Activated CD8-positive, alpha-beta memory T cell treated with anti-CD3 and anti-CD28 coated beads, Interleukin-2, amount 50 U/mL, for 24 hours (primary cell): ENCODE measurements around the gene KCNH1.

Experiments used
- DNase-seq: peaks from one replicate; pipeline ENCODE4 v3.0.0-alpha.2; 2020; ENCODE audit errors: extremely low read depth

The KCNH1 gene

DNA sequence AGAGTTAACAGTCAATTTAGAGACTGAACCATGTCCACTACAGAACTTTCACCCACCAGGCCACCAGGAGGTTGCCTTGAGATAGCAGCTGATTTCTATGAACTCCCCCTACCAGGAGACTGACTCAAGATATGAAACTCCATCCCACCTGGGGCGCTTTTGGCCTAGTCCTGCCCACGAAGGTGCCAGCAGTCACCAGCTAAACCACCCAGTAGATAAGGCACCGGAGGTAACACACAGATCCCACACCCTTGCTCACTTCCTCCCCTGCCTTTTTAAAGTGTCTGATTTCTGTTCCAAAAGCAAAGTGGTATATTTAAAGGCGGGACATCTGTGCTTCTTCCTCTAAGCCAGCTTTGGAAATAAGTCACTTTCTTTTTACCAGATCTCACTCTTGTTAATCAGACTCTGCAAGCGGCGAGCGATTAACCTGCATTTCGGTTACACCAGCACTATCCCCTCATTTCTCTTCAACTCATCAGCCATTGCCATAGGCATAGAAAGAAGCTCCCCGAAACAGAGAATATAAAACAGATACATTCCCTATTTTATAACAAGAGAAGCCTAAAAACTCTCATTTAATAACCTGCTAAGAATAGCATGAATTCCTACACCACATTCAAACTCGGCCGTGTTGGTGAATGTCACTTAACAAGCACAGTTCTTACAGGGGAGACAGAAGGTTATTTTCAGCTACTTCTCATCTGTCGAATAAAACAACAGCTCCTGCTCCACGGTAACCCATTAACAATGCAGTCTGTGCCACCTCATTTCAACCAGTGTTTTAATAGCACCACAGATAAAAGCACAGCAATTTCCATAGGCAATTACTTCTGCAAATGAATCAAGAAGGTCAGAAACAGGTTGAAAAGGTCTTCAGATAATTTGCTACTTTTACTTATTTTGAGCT, 318.1 kb downstream of the KCNH1 start:
- no peak for DNase-seq

DNA sequence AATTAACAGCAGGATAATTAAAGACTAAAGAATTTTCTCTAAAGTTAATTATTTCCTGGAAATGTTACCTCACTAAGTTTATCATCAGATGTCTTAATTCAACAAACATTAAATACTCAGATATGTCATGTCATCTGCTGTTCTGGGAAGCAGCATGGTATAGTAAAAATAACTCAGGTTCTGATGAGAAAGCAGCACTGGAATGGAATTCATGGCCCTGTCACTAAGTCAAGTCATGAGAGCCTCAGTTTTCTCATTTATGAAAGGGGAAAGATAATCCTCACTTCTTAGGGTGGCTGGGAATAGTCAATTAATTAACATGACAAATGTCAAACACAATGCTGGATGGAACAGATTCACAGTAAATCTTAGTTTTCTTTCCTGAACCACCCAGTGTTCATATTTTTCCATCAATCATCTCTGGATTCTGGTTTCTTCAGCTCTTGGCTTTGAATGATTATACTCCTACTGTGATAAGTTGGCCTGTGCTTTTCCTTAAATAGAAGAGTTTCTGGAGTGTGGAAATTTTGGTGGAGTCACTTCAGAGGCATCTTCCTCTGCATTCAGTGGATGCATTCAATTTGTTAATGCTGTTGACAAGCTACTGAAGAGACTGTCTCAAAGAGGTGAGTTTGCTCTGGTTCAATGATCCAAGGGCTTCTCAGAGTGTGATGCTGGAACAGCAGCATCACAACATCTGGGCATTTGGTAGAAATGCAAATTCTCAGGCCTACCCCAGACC, 319.4 kb downstream of the KCNH1 start:
- no peak for DNase-seq

DNA sequence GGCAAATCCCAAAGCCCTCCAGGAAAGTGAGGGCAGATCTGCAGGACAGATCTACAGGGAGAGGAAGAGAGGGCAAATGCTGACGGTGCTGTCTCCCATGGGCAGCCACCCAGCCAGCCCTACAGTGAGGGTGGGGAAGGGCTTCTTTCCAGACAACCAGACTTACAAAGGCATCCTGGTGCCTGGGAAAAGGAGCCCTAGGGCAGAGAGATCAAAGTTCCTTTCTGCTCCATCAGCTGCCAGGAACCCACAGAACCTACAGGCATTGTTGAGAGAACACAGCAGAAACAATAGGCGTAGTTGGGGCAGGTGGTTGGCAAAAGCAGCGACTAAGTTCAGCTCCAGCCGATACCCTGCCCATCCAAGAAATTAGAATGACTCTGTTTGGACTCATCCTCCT, 332.4 kb downstream of the KCNH1 start:
- DNase-seq: no peak

DNA sequence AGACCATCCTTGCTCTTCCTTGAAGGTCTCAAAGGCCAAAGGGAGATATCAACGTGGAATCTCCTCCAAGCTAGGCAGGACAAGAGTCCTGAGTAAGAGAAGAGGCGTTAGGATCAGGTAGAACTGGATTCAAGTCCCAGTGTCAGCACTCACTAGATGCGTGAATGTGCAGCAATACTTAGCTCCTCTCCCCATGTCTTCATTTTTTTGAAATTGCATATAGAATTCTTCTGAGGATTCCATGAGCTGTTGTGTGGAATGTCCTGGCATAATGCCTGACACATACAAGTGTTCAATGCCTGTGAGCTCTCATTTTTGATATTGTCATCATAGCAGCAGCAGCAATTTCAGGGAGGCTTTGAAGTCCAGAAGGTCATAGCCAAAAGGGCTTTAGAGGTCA, 333.2 kb downstream of the KCNH1 start:
- no peak for DNase-seq

DNA sequence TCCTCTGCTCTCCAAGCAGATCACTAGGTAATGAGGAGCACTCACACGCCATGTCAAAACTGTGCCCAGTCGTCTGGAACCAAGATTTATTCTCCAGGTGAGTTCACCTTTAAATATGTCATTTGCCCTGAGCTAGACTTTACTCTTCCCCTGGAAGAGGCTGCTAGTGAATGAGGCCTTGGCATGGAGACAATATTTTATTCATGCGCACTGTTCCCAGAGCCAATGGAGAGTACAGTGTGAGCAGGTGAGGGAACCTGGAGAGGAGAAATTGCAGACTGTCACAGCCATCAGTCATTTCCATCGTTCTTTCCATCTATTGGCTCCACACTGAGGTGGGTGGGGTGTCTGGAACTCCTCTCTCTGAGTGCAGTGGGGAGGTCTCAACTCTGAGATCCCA, 333.6 kb downstream of the KCNH1 start:
- no peak for DNase-seq

DNA sequence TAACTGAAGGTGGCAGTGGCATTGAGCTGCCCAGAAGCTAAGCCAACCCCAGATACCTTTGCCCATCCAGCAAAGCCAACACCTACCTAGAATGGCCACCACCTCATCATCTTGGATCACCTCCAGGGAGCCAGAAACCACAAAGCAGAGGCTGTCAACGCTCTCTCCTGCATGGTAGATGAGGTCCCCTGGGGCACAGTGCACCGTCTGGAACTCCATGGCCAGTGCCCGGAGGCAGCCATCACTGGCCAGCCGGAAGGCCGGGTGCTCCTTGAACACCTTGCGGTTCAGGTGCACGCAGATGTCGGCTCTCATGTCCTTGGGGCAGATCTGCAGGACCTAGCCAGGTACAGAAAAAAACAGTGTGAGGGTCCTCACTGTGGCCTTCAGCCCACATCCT, 336.5 kb downstream of the KCNH1 start:
- no peak for DNase-seq

DNA sequence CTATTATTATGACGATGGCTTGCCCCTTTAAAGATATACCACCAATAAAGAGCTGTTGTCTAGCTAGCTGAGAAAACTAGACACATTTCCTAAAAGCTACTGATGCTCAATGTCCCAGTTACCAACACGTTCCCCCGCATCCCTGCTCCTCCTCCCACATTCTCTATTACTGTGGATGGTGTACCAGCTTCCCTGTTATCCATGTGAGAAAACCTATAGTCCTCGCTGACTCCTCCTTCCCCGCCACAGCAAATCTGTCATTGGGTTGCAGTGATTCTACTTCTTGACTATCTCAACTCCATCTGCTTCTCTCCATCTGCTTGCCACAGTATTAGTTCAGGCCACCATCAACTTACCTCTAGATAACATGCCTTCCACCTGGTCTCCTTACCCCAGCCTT, 337.5 kb downstream of the KCNH1 start:
- DNase-seq: no peak

DNA sequence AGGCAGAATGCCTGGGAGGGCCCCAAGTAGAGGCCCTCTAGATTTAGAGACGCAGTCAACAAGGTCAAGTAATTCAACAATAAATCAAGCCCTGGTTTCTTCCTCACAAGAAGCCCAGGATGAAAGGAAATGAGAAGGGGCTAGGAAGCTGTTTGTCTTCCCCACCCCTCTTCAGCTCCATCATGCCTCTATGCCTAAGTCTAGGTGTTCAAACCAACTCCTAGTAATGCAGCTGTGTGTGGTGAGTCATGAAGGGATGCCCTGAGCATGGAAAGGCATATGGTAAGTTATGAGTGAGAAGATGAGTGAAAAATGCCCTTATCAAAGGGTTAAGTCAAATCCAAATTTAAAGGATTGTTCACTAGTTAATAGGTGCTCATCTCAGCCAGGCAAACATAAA, 339.5 kb downstream of the KCNH1 start:
- DNase-seq: no peak

DNA sequence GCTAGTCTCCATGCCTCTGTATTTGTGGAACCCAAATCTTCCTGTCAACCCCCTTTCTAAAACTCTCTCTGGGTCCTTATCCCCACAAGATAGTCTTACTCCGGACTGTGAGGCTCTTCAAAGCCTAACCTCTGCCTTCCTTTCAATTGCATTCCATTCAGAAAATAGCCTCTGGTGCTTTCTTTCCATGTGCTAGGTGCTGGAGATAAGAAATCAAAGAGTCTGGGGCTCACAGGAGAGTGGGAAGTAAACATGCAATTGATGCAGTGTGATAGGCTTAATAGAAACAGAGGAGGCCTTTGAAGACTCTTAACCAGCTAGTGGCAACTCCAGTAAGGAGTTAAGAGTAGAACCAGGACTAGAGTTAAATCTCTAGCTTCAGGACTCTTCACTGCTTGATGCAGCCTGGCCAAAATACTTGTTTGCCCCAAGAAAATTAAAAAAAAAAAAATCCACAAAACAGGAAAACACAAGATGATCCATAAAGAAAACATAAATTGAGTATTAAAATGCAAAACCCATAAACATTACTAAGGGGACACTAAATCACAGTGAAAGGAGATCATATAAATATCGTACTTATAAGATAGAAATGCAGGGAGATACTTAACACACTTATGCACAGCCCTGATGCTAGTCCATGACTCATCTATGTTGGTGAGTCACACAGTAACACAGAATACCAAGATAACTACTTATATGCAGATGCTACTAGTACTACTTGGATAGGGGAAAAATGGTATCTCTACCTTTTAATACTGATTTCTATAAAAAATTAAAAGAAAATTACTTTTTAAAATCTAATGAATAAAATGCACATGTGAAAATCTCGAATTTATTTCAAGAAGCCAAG, 341.5 kb downstream of the KCNH1 start:
- no peak for DNase-seq

DNA sequence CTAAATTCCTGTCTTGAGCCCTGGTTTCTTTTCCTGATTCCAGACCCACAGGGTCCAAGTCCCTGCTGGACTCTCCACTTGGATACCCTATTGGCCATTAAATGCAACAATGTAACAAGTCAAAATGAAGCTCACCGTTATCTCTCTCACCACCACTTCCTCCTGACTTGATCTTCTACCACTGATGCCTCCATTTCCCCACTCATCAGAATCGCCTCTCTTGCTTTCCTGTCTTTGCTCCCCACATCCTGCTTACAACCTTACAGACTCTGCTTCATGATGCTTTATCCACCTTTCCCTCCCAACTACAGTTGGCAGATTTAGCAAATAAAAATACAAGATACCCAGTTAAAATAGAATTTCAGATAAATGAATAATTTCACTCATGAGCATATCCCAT, 343.8 kb downstream of the KCNH1 start:
- no peak for DNase-seq

DNA sequence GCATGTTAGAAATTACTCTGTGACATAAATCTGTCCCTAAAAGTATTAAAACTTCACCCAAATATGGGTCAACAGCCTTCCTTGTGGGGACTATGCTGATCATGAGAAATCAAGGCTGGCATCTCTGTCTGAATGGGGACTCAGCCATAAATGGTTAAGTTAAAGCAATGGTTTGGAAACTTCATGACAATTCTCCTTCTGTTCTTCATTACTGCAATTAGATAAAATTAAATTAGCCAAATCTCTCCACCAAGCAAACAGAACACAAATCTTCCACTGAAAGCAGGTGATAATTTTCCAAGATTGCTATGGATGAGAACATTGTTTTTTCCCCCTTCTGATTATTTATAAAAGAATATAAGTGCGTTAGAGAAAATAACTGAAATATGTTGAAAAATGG, 346.1 kb downstream of the KCNH1 start:
- DNase-seq: no peak

DNA sequence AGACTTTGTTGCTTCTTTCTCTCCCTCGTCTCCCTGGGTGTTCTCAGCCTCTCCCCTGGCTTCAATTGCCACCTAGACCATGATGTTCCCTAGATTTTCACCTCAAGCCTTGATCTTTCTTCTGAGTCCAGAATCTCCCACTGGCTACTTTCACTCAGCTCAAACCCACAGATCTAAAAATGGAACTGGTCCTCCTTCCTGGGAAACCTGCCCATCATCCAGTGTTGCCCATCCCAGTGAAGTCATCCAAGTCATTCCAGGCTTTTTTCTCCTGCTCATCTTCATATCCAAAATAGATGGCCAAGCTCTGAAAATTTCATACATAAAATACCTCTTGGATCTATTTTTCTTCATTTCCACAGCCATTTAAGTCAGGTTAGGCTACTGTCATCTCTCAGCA, 347.4 kb downstream of the KCNH1 start:
- no peak for DNase-seq

DNA sequence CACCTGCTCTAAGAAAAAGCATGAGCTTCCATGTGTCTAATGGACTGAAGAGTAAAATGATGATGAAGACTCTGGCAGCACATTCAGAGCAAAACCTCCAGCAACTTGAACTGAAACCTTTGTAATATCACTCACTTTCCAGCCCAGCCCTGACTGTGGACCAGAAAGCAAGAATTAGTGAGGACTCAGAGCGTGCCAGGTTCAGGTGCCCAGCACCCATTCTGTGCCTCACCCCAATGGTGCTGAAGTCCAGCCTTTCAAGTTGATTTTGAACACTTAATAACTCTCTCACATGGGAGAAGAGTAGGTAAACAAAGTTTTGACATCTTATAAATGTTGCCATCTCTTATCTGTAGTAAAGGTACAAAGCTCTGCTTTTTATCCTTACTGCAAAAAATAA, 350.0 kb downstream of the KCNH1 start:
- no peak for DNase-seq

DNA sequence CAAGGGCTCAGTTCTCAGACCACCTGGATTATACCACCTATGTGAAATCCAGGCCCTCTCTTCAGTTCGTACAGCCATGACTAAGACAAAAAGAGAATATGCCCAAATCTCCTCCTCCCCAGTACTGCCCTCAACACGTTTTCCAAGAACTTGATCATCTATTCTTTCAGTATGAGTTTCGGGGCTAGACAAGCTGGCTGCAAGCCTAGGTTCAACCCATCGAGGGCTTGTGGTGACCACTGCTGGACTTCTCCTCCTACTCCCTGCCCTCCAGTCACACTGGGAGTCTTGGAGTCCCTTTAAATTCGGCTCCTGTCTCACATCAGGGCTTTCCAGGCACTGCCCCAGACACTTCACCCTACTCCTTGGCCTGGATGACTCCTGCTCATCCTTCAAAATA, 352.3 kb downstream of the KCNH1 start:
- DNase-seq: no peak

DNA sequence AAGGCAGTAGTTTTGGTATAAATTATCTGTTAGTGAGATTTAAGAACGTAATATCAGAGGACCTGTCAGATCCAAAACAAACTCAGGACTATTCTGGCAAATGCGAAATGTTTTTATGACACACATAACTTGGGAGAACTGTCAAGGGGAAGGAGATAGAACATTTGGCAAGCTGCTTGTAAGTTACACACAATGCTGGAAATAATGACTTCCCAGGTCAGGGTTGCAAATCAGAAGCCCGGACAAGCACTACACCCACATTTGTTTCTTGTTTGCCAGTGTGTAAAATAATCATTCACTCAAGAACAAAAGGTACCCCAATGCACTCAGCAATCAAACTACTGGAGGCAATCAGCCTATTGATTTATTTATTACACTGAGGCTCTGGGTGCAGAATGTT, 354.7 kb downstream of the KCNH1 start:
- DNase-seq: no peak

DNA sequence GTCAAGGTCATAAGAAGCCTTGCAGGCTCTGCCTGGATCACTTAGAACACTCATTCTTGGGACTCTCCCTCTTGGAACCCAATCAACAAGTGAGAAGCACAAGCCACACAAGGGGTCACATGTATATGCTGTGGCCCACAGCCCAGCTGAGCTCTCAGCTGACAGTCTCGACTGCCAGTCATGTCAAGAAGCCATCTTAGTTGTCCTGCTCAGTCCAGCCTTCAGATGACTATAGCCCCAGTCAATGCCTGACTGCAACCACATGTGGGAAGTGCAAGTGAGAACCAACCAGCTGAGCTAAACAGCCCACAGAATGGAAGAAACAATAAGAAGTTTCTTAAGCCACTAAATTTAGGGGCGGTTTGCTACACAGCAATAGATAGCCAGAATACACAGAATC, 356.0 kb downstream of the KCNH1 start:
- DNase-seq: no peak

DNA sequence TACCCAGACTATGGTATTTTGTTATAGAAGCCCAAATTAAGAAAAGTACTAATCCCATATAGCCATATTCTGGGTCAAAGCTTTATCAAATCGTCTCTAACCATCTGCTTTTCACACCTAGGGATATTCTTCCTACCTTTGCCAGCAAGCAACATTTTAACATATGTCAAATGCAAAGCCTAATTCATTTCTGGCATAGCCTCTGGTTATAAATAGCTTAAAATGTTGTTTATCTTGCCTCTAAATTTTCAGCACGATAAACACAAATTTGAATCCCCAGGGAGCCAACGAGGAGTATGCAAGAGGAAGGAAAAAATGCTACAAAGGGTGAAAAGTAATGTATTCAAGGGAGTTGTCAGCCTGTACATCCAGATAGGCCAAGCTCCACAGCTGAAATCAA, 357.2 kb downstream of the KCNH1 start:
- DNase-seq: no peak

DNA sequence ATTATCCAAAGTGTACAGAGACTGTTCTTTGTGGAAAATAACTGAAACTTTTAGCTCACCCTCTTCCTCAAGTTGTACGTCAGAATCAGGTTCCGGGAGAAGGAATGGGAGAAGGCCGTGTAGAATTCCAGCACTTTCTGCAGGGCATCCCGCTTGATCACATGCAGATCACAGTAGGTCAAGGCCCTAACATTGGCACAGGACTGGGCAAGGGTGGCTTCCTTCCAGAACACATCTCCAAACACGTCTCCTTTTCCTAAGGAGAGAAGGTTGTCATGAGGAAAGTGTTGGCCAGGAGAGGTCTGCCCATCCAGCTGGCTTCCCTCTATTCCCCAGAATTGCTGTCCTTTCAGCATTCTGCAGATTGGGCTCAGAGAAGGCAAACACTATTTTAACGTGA, 358.7 kb downstream of the KCNH1 start:
- DNase-seq: no peak

DNA sequence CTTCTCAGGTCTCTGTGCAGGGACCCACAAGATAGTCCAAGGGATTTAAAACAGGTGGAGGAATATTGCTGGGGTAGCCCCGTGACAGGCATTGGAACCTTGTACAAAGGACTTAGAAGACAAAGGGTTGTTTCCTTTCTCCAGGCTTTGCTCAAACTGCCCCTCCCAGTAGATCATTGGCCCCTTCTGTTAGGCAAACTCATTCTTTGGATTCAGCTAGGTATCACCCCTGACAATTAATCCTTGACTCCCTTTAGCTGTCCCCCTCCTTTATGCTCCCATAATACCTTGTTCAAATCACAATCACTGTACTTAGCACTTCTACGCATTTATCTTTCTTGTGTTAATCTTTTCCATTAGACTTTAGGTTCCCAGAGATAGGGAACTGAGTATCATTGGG, 360.5 kb downstream of the KCNH1 start:
- no peak for DNase-seq

DNA sequence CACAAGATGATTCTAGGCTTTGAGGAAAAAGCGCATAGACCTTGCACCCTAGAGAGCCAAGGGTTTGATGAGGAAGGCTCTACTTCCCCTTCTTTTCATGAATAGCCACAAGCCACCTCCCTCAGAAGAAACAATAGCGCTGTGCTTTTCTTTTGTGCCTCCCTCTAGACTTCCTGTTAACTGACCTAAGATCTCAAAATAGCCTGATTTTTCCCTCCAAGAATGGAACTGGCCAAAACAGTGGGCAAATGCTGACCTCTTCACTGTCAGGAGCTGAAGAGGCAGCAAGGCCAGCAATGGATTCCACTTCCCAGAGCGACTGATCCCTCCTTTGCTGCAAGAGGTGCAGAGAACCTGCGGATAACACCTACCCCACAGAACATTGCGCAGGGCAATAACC, 362.8 kb downstream of the KCNH1 start:
- DNase-seq: no peak

DNA sequence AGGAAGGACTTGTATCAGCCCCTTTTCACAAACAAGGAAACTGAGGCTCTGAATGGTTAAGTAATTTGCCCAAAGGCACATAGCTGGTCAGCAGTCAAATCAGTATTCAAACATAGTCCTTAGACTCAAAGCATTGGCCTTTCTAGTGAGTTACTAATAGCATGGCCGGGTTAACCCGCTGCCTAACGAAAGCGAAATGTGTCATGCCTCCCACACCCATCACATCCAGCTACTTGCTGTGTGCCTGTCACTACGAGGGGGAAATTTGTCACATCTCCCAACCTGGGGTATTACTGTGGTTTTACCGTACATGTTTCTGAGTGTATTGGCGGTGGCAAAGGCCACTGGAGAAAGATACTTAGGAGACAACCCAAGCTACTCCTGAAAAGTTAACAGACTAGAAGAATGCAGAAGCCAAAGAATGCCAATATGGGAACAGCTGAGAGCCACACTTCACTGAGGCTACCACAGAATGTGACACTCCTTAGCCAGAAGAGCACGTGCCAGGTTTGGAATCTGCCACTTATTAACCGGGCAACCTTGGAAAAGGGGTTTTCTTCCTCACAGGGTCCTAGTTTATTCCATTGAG, 363.5 kb downstream of the KCNH1 start:
- DNase-seq: no peak

DNA sequence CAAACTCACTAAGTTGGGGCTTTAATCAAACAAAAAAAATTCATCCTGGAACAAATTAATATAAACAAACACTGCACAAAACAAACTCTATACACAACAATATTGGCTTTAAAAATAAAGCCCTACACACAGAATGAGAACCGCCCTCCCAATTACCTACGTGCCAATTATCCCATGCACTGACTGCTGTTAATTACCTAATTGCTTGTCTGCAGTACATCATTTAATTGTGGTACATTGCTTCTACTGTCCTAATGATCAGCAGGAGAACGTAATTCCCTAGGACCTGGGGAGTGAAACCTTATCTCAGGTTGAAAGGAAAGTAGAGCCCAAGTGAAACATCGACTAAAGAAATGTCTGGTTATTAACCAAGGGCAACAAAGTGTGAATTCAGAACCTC, 364.5 kb downstream of the KCNH1 start:
- no peak for DNase-seq
